Measurements from ENCODE around the gene DOK7. TPM values are rescaled to one million over a fixed set of nuclear protein-coding genes. Genes with fewer than 3 reads are reported as not detected.

Gene DOK7
- total RNA-seq, 4 donors from 2014 or later: 8.1 to 42.0 (median 13.2) TPM

DNA sequence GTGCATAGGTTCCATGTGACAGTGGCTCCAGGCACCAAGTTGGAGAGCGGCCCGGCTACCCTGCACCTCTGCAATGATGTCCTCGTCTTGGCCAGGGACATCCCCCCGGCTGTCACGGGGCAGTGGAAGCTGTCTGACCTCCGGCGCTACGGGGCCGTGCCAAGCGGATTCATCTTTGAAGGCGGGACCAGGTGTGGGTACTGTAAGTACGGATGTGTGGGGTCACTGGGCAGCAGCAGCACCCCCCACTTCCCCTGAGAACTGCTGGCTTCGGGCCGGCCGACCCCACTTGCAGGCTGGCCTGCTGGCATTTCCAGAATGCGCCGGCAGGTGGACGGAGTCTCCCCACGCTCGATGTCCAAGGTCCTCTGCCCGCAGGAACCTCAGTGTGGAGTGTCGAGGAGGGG is 13.2 kb downstream of the DOK7 start:
- Histone ChIP-seq H3K9me3 (no peaks in the 10 kb centered on the region), H3K4me1 (peaks cover 19 to 37% of the 10 kb centered on the region in 2 donors), H3K27me3 (no peaks in the 10 kb centered on the region), H3K36me3 (no peaks in the 10 kb centered on the region), H3K4me3 (no peak overlapping the region), H3K27ac (no peak overlapping the region)
- in situ Hi-C loops (cut with MboI; ENCODE audit: low sequenced_read_pairs in 4 of 4): no loop called here
- TF ChIP-seq POLR2A (IDR thresholded peaks at IDR 0.05): no peak
- TF ChIP-seq, protein P1, sequence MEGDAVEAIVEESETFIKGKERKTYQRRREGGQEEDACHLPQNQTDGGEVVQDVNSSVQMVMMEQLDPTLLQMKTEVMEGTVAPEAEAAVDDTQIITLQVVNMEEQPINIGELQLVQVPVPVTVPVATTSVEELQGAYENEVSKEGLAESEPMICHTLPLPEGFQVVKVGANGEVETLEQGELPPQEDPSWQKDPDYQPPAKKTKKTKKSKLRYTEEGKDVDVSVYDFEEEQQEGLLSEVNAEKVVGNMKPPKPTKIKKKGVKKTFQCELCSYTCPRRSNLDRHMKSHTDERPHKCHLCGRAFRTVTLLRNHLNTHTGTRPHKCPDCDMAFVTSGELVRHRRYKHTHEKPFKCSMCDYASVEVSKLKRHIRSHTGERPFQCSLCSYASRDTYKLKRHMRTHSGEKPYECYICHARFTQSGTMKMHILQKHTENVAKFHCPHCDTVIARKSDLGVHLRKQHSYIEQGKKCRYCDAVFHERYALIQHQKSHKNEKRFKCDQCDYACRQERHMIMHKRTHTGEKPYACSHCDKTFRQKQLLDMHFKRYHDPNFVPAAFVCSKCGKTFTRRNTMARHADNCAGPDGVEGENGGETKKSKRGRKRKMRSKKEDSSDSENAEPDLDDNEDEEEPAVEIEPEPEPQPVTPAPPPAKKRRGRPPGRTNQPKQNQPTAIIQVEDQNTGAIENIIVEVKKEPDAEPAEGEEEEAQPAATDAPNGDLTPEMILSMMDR (IDR thresholded peaks at IDR 0.05 in 4 of 5, conservative IDR thresholded peaks at IDR 0.05 in 1 of 5): no peak
- DNase-seq (peak in 1 of 2 donors; percentile 30), ATAC-seq (no peak)
- intact Hi-C loops (cut with DNase I; ENCODE audit: low total_unique reads): no loop called here

DNA sequence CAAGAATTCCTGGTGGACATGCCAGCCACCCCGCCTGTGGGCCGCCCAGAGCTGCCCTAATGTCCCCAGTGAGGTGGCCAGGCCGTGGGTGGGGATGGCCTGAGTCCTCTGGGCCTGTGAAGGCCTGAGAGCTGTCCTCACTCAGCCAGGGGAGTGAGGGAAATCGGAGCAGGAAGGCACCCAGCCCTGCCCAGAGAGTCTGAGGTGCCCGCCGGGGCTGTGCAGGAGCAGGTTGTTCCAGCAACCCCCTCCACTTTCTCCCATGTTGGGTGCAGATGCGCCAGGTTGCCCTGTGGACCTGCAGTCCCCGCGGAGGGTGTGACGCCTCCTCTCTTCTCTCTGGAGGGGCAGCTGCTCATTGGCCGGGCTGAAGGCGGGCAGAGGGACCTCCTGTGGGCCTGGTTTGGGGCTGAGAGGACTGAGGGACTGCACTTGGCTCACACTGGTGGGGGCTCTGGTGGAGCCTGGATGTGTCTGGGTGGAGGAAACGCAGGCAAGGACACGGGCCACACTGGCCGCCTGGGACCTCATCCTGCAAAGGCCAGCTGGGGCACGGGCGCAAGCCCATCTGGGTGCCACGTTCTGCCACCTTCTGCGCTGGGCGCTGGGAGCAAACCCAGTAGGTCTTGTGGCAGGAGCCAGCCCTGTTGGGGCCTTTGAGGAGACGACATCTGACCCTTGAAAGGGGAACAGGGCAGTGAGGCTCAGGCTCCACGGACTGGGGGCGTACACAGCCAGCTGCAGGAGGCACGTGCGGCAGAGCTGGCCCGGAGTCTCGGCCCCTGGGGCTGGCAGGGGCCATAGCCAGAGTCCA is 14.0 kb downstream of the DOK7 start:
- Histone ChIP-seq H3K27ac (peak overlapping the region in 3 of 4 donors; percentile 0 to 100 (median 99)), H3K4me3 (no peak overlapping the region), H3K4me1 (peaks cover 25 to 45% of the 10 kb centered on the region in 2 donors), H3K9me3 (no peaks in the 10 kb centered on the region), H3K27me3 (no peaks in the 10 kb centered on the region), H3K36me3 (no peaks in the 10 kb centered on the region)
- intact Hi-C loops (cut with DNase I; ENCODE audit: low total_unique reads): no loop called here
- DNase-seq: no peak
- TF ChIP-seq POLR2A (IDR thresholded peaks at IDR 0.05): no peak
- TF ChIP-seq, protein P1 (IDR thresholded peaks at IDR 0.05 in 4 of 5, conservative IDR thresholded peaks at IDR 0.05 in 1 of 5): no peak
- in situ Hi-C loops (cut with MboI; ENCODE audit: low sequenced_read_pairs in 4 of 4): no loop called here
- no peak for ATAC-seq

DNA sequence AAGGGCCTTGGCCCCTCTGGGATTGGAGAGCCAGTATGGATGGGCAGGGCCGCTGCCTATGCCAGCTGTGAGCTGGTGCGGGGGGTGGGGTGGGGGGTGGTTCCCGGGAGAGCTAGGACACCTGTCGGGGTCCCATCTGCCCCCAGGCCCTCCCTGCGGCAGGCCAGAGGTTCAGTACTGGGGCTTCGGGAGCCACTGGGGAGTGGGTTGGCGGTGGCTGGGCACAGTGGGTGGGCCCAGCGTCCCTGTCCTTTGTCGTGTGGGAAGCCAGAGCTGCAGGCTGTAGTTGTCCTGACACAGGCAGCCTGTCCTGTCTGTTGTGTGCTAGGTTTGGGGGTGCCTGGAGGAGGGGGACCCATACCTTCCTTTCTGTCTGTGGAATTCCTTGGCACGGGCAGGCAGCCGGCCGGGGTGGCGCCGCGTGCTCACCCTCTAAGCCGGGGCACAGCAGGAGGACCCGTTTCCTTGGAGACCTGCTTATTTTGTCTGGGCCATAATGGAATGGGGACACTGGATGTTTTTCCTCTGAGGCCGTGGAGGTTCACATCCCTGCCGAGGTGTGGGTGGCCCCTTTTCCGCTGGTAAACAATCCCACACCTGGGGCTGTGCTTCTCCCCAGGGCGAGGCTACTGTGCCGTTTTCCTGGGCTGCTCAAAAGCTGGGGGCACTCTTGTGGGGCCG is 14.8 kb downstream of the DOK7 start:
- H3K27ac ChIP-seq: peak overlapping the region in 3 of 4 donors; percentile 0 to 100 (median 99)
- TF ChIP-seq, protein P1 (IDR thresholded peaks at IDR 0.05 in 4 of 5, conservative IDR thresholded peaks at IDR 0.05 in 1 of 5): no peak
- TF ChIP-seq POLR2A (IDR thresholded peaks at IDR 0.05): no peak
- no peaks in the 10 kb centered on the region for H3K27me3 ChIP-seq
- H3K4me3 ChIP-seq: no peak overlapping the region
- H3K4me1 ChIP-seq: peaks cover 32 to 46% of the 10 kb centered on the region in 2 donors
- in situ Hi-C loops (cut with MboI; ENCODE audit: low sequenced_read_pairs in 4 of 4) (no loop called here), intact Hi-C loops (cut with DNase I; ENCODE audit: low total_unique reads) (no loop called here)
- DNase-seq: no peak
- no peaks in the 10 kb centered on the region for H3K36me3 ChIP-seq
- no peak for ATAC-seq
- no peaks in the 10 kb centered on the region for H3K9me3 ChIP-seq

DNA sequence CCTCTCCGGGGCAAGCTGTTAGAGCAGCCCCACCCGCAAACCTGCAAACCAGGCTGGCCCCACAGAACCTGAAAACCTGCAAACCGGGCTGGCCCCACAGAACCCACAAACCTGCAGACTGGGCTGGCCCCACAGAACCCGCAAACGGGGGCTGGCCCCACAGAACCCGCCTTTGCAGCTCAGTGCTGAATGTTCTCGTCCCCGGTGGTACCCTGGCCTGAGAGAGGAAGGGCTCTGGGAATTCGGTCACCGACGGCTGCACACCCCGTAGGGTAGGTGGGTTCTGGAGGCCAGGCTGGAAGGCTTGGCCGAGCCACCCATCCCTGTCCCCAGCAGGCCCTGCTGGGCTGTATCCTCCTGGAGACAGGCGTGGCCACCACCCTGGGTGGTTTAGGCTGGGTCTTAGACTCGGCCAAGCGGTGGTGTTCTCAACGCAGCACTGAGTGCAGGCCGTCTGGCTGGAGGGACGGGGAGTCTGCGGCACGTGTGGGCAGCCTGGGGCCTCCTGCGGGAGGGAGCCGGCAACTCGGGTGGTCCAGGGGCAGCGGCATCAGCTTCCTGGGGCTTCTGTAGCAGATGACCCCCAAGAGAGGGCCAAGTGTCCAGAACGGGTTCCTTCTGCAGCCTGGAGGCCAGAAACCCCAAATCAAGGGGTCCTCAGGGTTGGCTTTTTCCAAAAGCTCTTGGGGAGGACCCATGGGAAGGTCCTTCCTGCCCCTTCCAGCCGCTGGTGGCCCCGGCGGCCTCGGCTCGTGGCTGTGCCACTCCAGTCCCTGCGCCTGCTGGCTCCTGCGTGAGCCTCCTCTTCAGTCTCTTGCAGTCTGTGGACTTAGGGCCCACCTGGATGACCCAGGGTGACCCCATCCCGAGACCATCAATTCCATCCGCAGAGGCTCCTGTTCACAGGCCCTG is 15.6 kb downstream of the DOK7 start:
- no peaks in the 10 kb centered on the region for H3K27me3 ChIP-seq
- no peak for ATAC-seq
- H3K9me3 ChIP-seq: no peaks in the 10 kb centered on the region
- no peak for DNase-seq
- H3K4me3 ChIP-seq: no peak overlapping the region
- in situ Hi-C loops (cut with MboI; ENCODE audit: low sequenced_read_pairs in 4 of 4): no loop called here
- intact Hi-C loops (cut with DNase I; ENCODE audit: low total_unique reads): no loop called here
- no peaks in the 10 kb centered on the region for H3K36me3 ChIP-seq
- H3K27ac ChIP-seq: peak overlapping the region; percentile 99 to 100 (median 99)
- no peak for TF ChIP-seq POLR2A (IDR thresholded peaks at IDR 0.05)
- TF ChIP-seq, protein P1 (IDR thresholded peaks at IDR 0.05 in 4 of 5, conservative IDR thresholded peaks at IDR 0.05 in 1 of 5): no peak
- peaks cover 33 to 42% of the 10 kb centered on the region in 2 donors for H3K4me1 ChIP-seq
